Activated B cell treated with CpG ODN at 0.5 μM for 24 hours (primary cell): ENCODE measurements around the gene INCENP. TPM values are rescaled to one million over a fixed set of nuclear protein-coding genes. Genes with fewer than 3 reads are reported as not detected.
A peak's percentile ranks its signal among the peaks of the same experiment; 100 is the strongest.

ENCODE experiments used
- ATAC-seq: fragments of 200-7000 bp; cut with Tn5 transposase; one replicate; pipeline ENCODE4 v1.10.0; 2021; ENCODE audit warnings: low read depth, mild to moderate bottlenecking, moderate library complexity
- CTCF ChIA-PET: fragments of 350-600 bp; sonication (Branson Sonifier 250); formaldehyde crosslinking; loops from one replicate; lab custom pipeline; 2021; ENCODE audit warnings: antibody characterized with exemption; lab: Charles Lee
- POLR2A ChIA-PET: fragments of 350-600 bp; sonication (Branson Sonifier 250); formaldehyde crosslinking; loops from one replicate; lab custom pipeline; 2021; ENCODE audit warnings: antibody characterized with exemption; lab: Charles Lee
- DNase-seq: peaks from one replicate; pipeline ENCODE4 v3.0.0; 2022
- H3K27ac Mint-ChIP-seq: one replicate; pipeline ENCODE4 v1.8.0; 2020; ENCODE audit warnings: mixed read lengths
- H3K27me3 Mint-ChIP-seq: one replicate; pipeline ENCODE4 v1.8.0; 2021; ENCODE audit warnings: mixed read lengths
- H3K36me3 Mint-ChIP-seq: one replicate; pipeline ENCODE4 v1.8.0; 2021; ENCODE audit warnings: low read depth, mixed read lengths
- H3K4me1 Mint-ChIP-seq: one replicate; pipeline ENCODE4 v1.8.0; 2021; ENCODE audit warnings: mixed read lengths
- H3K4me3 Mint-ChIP-seq: one replicate; pipeline ENCODE4 v1.8.0; 2020; ENCODE audit warnings: mild to moderate bottlenecking, mixed read lengths
- H3K9me3 Mint-ChIP-seq: one replicate; pipeline ENCODE4 v1.8.0; 2020; ENCODE audit warnings: mixed read lengths
- intact Hi-C: fragments of 100-400 bp; cut with micrococcal nuclease; formaldehyde crosslinking; loops from one replicate; pipeline ENCODE4 v1.15.1; 2024
- total RNA-seq: library from RNA; stranded (reverse); gene quantifications from 2 replicates; pipeline ENCODE4 v1.2.3, GENCODE V29; 2022
- TF ChIP-seq, protein P1 (sequence below): fragments of 200-600 bp; IDR thresholded peaks from one replicate; pipeline ENCODE4 v1.8.0; 2022; ENCODE audit warnings: antibody characterized with exemption, mild to moderate bottlenecking

Gene INCENP
- total RNA-seq, result 29.0 and 34.8 TPM in 2 replicates

- Mint-ChIP-seq H3K4me3 (peak within 1 kb of the TSS; percentile 93), H3K9me3 (no peaks in the 10 kb centered on the region), H3K4me1 (peaks cover 23% of the 10 kb centered on the region), H3K27ac (peak within 1 kb of the TSS; percentile 84), H3K36me3 (peaks cover 12% of the 10 kb centered on the region), H3K27me3 (no peaks in the 10 kb centered on the region)
- peak; percentile 80 for DNase-seq
- intact Hi-C loops, result loop anchor here (1.0 to 5.0 kb wide), 5 partner anchors 11 to 629 kb away; partner anchors contain the start of genes FADS3, FEN1, FTH1 and TMEM258
- CTCF ChIA-PET, result interaction anchor here (0.9 to 2.3 kb wide), 4 partner anchors 15 to 326 kb away, joined by 3 to 11 read pairs (median 5); no protein-coding TSS in a partner anchor
- peak; percentile 99 for ATAC-seq
- TF ChIP-seq, protein P1, sequence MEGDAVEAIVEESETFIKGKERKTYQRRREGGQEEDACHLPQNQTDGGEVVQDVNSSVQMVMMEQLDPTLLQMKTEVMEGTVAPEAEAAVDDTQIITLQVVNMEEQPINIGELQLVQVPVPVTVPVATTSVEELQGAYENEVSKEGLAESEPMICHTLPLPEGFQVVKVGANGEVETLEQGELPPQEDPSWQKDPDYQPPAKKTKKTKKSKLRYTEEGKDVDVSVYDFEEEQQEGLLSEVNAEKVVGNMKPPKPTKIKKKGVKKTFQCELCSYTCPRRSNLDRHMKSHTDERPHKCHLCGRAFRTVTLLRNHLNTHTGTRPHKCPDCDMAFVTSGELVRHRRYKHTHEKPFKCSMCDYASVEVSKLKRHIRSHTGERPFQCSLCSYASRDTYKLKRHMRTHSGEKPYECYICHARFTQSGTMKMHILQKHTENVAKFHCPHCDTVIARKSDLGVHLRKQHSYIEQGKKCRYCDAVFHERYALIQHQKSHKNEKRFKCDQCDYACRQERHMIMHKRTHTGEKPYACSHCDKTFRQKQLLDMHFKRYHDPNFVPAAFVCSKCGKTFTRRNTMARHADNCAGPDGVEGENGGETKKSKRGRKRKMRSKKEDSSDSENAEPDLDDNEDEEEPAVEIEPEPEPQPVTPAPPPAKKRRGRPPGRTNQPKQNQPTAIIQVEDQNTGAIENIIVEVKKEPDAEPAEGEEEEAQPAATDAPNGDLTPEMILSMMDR, result no peak
- POLR2A ChIA-PET, result interaction anchor here (1.1 to 1.2 kb wide), 3 partner anchors 11 to 308 kb away, joined by 4 to 6 read pairs (median 4); no protein-coding TSS in a partner anchor
Observed at GRCh38 chr11:62123669-62124185, at the start of gene INCENP. Gene INCENP, plus strand, starts transcription at chr11:62124011. Its CDS starts 4,151 bp downstream, at chr11:62128162.

- TF ChIP-seq, protein P1, result no peak
- POLR2A ChIA-PET, result no interaction called here
- Mint-ChIP-seq H3K27ac (no peak overlapping the region), H3K36me3 (no peaks in the 10 kb centered on the region), H3K9me3 (no peaks in the 10 kb centered on the region), H3K4me1 (no peaks in the 10 kb centered on the region), H3K27me3 (no peaks in the 10 kb centered on the region), H3K4me3 (no peak overlapping the region)
- intact Hi-C loops, result no loop called here
- no peak for DNase-seq
- CTCF ChIA-PET, result interaction anchor here (0.6 to 1.1 kb wide), 2 partner anchors 8 to 178 kb away, joined by 3 read pairs; no protein-coding TSS in a partner anchor
- ATAC-seq, result no peak
Observed at GRCh38 chr11:62075438-62075837, 48.4 kb upstream of the INCENP start.

- TF ChIP-seq, protein P1, result no peak
- intact Hi-C loops, result no loop called here
- Mint-ChIP-seq H3K27ac (no peak overlapping the region), H3K36me3 (no peaks in the 10 kb centered on the region), H3K27me3 (no peaks in the 10 kb centered on the region), H3K4me3 (no peak overlapping the region), H3K9me3 (no peaks in the 10 kb centered on the region), H3K4me1 (peaks cover 7% of the 10 kb centered on the region)
- ChIA-PET POLR2A (no interaction called here), CTCF (interaction anchor here (7.9 kb wide), 1 partner anchor 179 kb away, joined by 298 read pairs; the partner anchor contains the start of gene FADS3)
- no peak for ATAC-seq
- DNase-seq, result no peak
Observed at GRCh38 chr11:62077132-62077531, 46.7 kb upstream of the INCENP start.

GRCh38 chr11:62081378-62082291, 42.2 kb upstream of the INCENP start:
- TF ChIP-seq, protein P1, result peak; percentile 59
- no peaks in the 10 kb centered on the region for H3K9me3 Mint-ChIP-seq
- H3K4me3 Mint-ChIP-seq, result peak overlapping the region; percentile 5
- no peaks in the 10 kb centered on the region for H3K27me3 Mint-ChIP-seq
- DNase-seq, result peak; percentile 65
- ChIA-PET POLR2A (interaction anchor here (0.7 to 2.4 kb wide), 13 partner anchors 31 to 289 kb away, joined by 3 to 22 read pairs (median 7); partner anchors contain the start of genes FEN1, FTH1 and TMEM258), CTCF (interaction anchor here (0.6 to 7.9 kb wide), 58 partner anchors 8 to 443 kb away, joined by 3 to 298 read pairs (median 6); partner anchors contain the start of genes ASRGL1, BEST1, FADS3 and FEN1)
- intact Hi-C loops, result loop anchor here (1.0 to 5.0 kb wide), 7 partner anchors 54 to 284 kb away; partner anchors contain the start of gene FTH1
- no peak overlapping the region for H3K27ac Mint-ChIP-seq
- H3K36me3 Mint-ChIP-seq, result no peaks in the 10 kb centered on the region
- H3K4me1 Mint-ChIP-seq, result peaks cover 7% of the 10 kb centered on the region
- ATAC-seq, result peak; percentile 82
